SK-N-SH (cell line): ENCODE data around the gene FLCN.

Experiments
- TF ChIP-seq, protein P1 (sequence below): fragments of 150-350 bp; IDR thresholded peaks from 2 replicates; pipeline ENCODE4 v1.6.1; 2017; ENCODE audit warnings: antibody characterized with exemption, low read length, low read depth, borderline replicate concordance
- TF ChIP-seq, protein P2 (sequence below): fragments of 200-600 bp; sonication (generic); IDR thresholded peaks from 2 replicates; pipeline ENCODE4 v1.6.1; 2017; ENCODE audit warnings: antibody characterized with exemption, mild to moderate bottlenecking, moderate library complexity

DNA sequence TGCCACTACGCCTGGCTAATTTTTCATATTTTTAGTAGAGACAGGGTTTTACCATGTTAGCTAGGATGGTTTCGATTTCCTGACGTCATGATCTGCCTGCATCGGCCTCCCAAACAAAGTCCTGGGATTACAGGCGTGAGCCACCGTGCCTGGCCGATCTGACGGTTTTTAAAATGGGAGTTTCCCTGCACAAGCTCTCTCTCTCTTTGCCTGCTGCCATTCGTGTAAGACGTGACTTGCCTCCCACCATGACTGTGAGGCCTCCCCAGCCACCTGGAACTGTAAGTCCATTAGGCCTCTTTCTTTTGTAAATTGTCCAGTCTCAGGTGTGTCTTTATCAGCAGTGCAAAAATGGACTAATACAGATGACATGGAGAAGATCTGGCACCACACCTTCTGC lies 4.7 kb upstream of the FLCN start:
- TF ChIP-seq, protein P1, sequence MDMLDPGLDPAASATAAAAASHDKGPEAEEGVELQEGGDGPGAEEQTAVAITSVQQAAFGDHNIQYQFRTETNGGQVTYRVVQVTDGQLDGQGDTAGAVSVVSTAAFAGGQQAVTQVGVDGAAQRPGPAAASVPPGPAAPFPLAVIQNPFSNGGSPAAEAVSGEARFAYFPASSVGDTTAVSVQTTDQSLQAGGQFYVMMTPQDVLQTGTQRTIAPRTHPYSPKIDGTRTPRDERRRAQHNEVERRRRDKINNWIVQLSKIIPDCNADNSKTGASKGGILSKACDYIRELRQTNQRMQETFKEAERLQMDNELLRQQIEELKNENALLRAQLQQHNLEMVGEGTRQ: no peak
- TF ChIP-seq, protein P2, sequence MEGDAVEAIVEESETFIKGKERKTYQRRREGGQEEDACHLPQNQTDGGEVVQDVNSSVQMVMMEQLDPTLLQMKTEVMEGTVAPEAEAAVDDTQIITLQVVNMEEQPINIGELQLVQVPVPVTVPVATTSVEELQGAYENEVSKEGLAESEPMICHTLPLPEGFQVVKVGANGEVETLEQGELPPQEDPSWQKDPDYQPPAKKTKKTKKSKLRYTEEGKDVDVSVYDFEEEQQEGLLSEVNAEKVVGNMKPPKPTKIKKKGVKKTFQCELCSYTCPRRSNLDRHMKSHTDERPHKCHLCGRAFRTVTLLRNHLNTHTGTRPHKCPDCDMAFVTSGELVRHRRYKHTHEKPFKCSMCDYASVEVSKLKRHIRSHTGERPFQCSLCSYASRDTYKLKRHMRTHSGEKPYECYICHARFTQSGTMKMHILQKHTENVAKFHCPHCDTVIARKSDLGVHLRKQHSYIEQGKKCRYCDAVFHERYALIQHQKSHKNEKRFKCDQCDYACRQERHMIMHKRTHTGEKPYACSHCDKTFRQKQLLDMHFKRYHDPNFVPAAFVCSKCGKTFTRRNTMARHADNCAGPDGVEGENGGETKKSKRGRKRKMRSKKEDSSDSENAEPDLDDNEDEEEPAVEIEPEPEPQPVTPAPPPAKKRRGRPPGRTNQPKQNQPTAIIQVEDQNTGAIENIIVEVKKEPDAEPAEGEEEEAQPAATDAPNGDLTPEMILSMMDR: no peak
